Activated T-cell treated with anti-CD3 and anti-CD28 coated beads for 24 hours (primary cell): ENCODE results near the gene GPC5.
"Not testable (repeated sequence)": the region's sequence is repeated elsewhere in the genome, so short reads cannot be mapped to it uniquely, and the experiment has no call there.

Experiments used
- DNase-seq: peaks from one replicate; pipeline ENCODE4 v3.0.0-alpha.2; 2020; ENCODE audit warnings: low read depth

The GPC5 gene

DNA sequence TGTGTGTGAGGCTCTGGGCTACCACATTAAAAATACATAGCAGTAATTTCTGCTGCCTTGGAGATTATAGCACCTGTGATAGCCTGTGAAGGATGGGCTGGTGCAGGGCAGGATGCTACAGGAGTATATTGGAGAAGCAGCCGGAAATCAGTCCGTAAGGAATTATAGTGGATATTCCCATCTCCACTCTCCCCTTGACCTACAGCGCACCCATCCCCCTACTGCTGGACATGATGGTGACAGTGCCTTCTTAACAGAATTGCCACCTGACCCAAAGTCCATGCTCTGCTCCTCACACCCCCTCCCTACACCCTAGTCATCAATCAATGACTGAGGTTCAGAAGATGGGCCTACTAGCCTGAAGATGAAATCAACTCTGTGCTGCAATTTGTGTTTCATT is 376.0 kb downstream of the GPC5 start:
- DNase-seq: no peak

DNA sequence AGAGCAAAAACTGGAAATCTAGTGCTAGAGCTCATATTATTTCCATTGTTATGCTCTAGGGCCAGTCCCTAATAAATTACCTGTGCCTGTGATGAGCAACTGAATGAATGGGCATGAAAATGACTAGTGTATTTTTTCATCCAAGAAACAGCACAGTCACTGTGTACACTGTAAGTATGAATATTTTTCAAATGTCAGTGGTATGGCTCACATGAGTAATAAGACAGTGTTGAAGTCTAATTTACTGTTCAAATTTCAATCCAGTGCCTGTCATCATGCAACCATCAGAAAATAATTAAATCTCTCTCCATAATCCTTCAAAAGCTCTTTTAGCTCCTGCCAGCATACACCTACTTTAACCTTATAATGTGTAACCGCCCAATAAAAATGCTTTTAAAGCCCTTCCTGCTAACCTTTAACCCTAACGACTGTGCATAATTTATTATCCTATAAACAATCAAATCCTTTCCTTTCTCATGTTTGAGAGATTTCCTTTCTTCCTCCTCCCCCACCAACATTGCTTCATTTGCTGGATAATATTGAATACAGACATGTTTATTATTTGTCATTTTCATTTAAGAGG is 378.3 kb downstream of the GPC5 start:
- DNase-seq: no peak

DNA sequence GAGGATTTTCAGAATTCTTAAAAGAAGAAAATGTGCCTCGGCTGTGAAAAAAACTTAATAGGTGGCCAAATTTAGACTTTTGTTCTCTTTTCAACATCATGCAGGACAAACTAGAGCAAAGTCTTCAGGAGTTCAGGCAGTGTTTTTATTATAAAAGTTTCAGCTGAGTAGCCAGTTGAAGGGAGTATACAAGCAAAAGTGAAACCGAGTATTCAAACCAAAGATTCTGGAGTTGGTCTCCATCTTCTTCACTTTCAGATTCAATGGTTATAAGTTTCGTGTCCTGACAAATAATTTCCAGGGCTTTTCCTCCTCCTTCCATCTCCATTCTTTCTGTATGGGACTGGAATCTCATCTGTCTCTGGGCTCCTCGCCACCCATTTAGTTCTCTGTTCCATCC is 379.7 kb downstream of the GPC5 start:
- DNase-seq: no peak

- DNase-seq: not testable (repeated sequence)
These were observed 383.7 kb downstream of the GPC5 start for GRCh38 chr13:91781982-91782691.

DNA sequence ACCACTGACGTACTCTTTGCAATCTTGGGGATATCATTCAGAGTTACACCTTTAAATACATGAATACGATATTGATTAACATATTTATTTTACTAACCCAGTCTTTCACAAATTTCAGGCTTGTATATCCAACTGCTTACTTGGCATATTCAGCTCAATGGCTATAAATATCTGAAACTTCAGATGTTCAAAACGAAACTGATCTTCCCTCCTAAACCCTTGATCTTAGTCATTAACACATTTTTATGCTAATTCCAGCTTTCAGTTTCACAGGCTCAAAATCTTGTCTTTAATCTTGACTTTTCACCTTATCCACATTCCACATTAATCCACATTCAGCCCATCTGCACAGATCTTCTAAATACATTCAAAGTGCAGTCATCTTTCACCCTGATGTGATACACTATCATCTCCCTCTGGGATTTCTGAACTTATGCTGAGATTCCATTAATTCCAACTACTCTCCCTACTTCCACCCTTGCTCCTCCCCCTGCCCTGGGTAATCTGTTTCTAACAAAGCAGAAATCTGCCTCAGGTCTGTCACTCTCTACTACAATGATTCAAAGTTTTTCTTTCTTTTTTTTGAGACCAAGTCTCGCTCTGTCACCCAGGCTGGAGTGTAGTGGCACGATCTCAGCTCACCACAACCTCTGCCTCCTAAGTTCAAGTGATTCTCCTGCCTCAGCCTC is 387.2 kb downstream of the GPC5 start:
- DNase-seq: no peak

DNA sequence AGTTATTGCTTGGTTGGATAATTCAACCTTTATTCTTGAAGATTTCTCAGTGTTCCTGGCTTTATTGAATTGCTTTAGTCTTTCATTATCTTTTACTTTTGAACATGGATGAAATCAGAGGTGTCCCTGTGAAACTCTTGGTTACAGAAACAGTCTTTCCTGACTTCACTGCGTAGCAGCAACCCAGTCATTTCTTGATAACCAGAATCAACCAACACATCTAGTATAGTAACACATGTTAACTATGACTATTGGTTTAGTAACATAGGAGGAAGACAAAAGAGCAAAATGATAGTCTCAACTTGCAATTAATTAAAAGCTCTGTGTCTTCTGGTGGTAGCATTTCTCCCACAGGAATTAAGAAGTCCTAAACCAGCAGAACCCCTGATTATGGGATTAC is 393.6 kb downstream of the GPC5 start:
- DNase-seq: no peak

DNA sequence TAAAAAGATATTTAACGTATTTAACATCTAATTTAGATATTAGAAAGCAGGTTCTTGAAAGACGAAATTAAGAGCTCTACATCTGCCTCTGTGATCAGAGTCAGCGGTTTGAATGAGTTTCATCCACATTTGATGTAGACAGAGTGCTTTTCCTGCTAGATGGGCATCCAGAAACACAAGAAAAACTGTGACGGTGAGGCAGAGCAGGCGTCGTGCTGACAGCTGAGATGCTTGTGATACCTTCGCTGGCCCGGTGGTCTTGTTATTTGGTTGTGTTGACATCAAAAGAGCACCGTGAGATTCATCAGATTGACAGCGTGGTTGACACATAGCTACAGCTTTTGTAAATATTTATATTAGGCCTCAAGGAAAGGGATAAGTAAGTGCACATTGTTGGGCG is 399.1 kb downstream of the GPC5 start:
- no peak for DNase-seq

DNA sequence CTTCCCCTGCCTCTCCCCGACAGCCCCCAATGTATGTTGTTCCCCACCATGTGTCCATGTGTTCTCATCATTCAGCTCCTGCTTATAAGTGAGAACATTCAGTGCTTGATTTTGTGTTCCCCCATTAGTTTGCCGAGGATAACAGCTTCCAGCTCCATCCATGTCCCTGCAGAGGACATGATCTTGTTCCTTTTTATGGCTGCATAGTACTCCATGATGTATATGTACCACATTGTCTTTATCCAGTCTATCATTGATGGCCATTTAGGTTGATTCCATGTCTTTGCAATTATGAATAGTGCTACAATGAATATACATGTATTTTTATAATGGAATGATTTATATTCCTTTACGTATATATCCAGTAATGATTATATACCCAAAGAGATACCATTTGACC is 399.9 kb downstream of the GPC5 start:
- not testable (repeated sequence) for DNase-seq

DNA sequence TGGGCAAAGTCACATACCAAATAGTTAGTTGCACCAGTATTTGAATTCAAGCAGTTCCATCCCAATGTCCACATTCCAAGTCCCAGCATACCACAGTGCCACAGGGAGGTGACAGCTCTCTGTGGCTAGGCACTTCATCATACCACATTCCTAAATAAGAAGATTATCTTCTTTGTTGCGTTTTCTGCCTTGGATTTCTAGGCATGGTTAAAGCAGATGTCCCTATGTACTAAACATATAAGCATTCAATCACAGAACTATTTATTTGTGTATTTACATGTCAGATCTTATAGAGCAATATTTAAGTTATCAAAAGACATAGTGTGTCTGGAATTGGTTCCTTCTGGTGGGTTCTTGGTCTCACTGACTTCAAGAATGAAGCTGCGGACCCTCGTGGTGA is 403.4 kb downstream of the GPC5 start:
- not testable (repeated sequence) for DNase-seq

DNA sequence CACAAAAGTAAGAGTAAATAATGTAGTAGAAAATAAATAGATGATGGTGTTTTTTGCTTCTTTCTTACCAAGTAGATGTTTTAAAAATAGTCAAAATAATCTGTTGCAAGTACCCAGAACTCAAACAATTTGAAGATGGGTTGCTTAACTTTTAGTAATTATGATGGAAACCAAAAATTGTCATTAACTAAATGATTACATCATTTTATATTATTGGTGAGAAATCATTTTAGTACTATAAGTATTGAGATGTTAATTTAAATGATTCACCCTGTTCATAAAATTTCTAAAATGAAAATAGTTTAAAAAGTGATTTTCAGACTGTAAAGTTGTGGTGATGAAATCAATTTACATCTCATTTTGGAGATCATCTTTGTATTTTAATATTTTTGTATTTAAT is 404.5 kb downstream of the GPC5 start:
- no peak for DNase-seq

DNA sequence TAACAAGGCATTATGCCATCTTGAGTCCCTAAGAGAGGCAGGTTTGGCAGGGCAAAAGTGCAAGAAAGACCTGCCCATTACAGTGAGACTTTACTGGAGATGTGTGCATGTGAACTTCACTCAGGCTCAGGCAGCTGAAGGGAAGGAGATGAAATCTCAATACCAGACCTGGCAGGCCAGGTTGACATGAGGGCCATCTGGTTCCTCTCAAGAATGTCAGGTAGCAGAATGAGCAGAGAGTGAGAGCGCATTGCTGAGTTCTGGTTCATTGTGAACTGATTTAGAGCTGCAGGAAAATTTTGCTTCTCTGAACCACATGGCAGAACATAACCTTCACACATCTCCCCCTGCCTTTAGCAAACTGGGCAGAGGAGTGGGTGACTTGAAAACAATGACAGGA is 406.3 kb downstream of the GPC5 start:
- DNase-seq: no peak

GRCh38 chr13:91805605-91806004 is 407.2 kb downstream of the GPC5 start:
- no peak for DNase-seq

DNA sequence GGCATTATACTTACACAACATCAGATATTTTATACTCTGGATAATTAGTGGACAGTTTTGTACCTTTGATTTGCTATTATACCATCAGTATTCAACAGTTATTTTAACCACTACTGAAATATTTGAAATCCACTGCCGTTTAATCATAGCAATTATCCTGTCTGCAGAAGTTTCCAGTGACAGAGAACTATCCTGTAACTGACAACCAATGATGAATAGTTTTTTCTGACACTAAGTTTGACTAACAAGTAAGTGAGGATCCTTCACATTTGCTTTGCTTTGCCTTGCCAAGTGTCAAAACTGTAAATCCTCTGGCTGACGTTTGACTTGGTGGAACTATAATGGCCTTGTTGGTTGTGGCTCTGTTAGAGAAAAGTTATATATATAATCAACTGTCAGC is 410.7 kb downstream of the GPC5 start:
- no peak for DNase-seq

DNA sequence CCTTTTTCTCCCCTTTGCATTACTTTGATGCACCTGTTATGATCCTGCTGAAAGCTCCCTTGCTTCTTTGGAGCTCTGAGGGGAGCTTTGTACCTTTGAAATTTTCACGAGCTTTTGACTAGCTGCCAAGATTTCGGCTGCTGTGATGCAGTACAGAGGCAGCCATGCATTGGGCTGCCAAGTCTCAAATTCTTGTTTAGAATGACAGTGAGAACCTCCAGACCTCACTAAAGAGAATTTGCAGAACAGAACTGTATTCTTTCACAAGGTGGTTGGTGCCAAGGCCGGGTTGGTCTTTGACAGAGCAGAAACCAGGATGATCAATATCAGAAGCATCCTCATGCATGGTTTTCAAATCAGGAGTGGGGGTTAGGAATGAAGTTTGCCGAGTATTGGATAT is 414.8 kb downstream of the GPC5 start:
- no peak for DNase-seq

- DNase-seq: no peak
These were observed 417.9 kb downstream of the GPC5 start for GRCh38 chr13:91816263-91816807.

DNA sequence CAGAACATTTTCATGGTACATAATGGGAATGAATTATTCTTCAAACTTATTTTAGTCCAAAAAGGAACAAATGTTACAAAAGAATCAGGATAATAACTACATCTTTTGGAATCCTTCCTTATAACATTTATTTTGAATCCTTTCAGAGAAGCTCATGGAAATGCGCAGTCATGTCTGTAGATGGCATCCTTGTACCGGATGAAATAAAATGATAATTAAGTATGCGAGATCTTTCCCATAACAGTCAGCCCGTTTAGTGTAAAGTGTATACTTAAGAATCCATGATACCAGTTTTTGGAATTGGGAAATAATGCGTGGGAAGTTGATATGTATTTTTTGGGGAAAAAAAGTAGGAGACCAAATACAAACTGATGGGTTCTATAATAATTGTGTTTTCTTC is 418.8 kb downstream of the GPC5 start:
- DNase-seq: no peak

DNA sequence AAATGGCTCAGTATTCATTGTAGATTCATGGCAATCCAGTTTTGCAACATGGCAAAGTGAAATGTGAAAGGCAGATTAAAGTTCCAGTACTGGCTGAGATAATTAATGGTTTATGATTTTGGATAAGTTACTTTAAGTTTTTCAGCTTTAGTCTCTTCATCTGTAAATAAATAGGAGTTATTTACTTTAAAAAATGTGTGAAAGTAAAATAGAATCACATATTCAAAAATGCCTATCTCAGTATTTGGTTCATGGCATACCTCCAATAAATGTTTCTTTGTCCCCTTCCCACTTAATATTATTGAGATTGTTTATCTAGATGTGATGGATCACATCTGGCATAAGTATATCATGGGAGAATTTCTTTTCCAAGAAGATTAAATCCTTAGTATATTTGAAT is 426.0 kb downstream of the GPC5 start:
- no peak for DNase-seq

- DNase-seq: no peak
These were observed 427.1 kb downstream of the GPC5 start for GRCh38 chr13:91825516-91825915.

DNA sequence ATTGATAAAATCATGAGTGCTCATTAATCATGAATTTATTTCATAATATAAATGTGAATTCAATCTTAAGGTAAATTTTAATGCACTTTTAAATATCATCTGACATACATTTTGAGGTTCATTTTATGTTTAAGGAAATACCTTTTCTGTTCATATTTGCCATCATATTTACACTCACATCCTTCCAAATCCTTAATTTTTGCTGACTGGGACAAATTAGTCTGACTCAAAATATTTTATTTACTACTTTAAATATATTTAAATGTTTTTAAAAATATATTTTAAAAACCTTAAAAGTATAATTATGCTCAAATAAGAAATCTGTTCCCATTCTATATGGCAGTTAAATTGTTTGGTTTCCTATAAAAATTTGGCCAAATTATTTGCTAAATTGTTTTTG is 438.1 kb downstream of the GPC5 start:
- no peak for DNase-seq

DNA sequence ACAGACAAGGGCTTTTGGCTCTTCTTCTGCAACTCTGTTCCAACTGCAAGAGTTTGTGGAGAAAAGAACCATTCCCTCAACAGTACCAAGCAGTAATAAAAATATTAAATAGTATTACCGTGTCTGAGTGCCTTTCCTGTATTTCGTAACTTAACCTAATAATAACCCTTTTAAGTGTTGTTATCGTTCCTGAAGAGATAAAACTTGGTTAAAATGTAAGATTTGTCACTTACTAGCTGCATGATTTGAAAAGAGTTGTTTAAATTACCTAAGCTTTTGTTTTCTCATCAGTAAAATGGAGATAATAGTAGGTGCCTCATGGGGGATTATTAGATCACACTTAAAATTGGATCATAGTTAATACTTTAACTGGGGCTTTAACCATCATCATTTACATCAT is 447.2 kb downstream of the GPC5 start:
- no peak for DNase-seq

- no peak for DNase-seq
These were observed 465.3 kb downstream of the GPC5 start for GRCh38 chr13:91863699-91864098.

GRCh38 chr13:91868351-91868750 is 469.9 kb downstream of the GPC5 start:
- DNase-seq: no peak

- no peak for DNase-seq
These were observed 480.1 kb downstream of the GPC5 start for GRCh38 chr13:91878491-91878890.
